Thoracic aorta endothelial cell (primary cell): ENCODE results near the gene BZW1. TPM values are rescaled to one million over a fixed set of nuclear protein-coding genes. Genes with fewer than 3 reads are reported as not detected.

Experiments
- small RNA-seq: library from RNA; depleted of rRNA; stranded (forward); fragments of <200 nt; gene quantifications from one replicate; pipeline ENCODE3, GENCODE V24; 2012
- total RNA-seq: library from RNA; depleted of rRNA; stranded (reverse); fragments of >200 nt; gene quantifications from 2 replicates; pipeline ENCODE4 v1.2.3, GENCODE V29; 2012

BZW1 gene
- total RNA-seq = 1,049 and 1,370 TPM in 2 replicates

DNA sequence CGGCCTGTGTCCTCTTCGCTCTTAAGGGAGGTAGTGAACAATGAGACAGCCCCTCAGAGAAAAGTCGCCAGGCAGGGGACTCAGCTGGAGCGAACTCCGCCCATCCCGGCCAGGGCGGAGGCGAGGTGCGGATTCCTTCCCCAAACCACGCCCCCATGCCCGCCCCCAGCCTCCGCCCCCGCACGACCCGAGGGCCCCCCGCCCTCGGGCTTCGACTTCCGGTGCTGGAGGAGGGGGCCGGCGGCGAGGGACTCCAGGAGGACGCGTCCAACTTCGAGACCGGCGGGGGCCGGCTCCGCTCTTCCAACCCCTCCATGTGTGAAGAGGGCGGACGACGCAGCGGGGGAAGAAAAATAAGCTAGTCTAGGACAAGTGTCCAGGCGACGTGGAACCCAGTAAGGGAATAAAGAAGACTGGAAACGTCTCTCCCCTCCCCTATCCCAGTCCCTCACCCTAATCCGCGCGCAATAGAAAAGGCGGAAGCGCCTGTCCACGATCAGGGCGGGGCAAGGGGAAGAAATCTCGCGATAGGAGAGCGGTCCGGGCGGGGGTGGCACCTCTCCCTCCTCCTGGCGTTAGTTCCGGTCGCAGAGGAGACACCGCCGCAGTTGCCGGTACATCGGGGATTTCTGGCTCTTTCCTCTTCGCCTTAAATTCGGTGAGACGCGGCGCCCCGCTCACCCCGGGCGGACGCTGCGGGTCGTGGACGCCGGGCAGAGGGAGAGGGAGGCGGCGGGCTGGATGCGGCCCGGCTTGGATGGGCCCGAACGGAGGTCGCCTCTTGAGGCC lies at the start of gene BZW1:
Gene BZW1, plus strand, starts transcription at position 578 of the 789 bp plus-strand sequence. CDS start 1,308 bp downstream, outside the sequence.

DNA sequence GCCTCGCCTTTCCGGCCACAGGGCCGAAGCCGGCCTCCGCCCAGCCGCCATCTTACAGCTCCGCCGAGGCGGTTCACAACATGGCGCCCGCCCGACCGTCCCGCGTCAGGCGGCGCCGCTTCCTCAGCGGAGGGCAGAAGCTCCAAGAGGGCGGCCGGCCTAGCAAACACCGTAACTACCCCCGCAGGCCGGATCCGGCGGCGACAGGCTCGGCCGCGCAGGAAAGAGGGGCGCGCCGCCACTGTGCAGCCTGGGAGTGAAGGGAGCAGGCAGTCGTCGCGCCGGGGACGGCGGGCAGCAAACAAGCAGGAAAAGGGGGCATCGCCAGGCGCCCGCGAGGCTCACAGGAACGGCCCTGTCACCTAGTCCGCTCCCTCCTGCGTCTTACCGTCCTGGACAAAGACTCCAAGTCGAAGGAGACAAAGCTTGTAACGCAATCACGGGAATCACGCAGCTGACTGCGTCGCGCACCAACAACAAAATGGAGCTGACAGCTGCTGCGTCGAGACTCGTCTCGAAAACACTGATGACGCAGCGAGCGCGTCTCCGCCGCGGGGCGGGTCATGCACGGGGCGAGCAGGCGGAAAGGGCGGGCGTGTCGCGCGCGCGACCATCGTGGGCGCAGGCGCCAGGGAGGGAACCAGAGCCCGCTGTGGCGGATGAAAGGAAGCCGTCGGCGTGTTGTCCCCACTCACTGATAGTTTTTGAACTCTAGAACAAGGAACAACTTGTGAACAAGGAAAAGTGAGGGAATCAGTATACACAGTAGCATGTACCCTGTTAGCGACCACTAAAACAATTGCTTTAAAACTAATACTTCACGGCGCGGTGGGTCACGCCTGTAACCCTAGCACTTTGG lies 52.7 kb downstream of the BZW1 start, which contains the start of gene CLK1:
Gene CLK1, minus strand, starts transcription at position 483 of the 859 bp plus-strand sequence. CDS start 2,796 bp downstream, outside the sequence.

Small RNAs within 50 kb of the gene (small RNA-seq; reads per million reads assigned to genes)
- gene RF00019 = not detected
- gene RNA5SP115 = not detected
- 7.0 reads per million, percentile 88 among the genes with 10 or more reads in this experiment for gene RNU1-133P
- gene RNU6-31P = not detected

Other genes starting within 250 kb of the BZW1 start
- gene AOX1, start 225.9 kb upstream of the BZW1 start, total RNA-seq = 6.9 and 8.6 TPM in 2 replicates
- gene CLK1, start 52.7 kb downstream of the BZW1 start, total RNA-seq = 87.8 and 104 TPM in 2 replicates
- gene PPIL3, start 77.2 kb downstream of the BZW1 start, total RNA-seq = 17.0 and 39.6 TPM in 2 replicates
- gene NIF3L1, start 77.5 kb downstream of the BZW1 start, total RNA-seq = 17.2 and 18.5 TPM in 2 replicates
- 29.9 and 36.4 TPM in 2 replicates for gene ORC2, start 151.8 kb downstream of the BZW1 start, total RNA-seq